Keratinocyte (primary cell): ENCODE results near the gene BTRC. TPM values are rescaled to one million over a fixed set of nuclear protein-coding genes. Genes with fewer than 3 reads are reported as not detected.

Experiments used
- DNase-seq: peaks from one replicate; pipeline ENCODE4 v3.0.0-alpha.2; 2011; ENCODE audit warnings: low read depth, missing footprints, low spot score
- FAIRE-seq: peaks from 2 replicates; lab custom pipeline; 2011; peaks lifted over from hg19 to GRCh38; lab: Jason Lieb, UNC
- H2AFZ ChIP-seq: 2 replicates; pipeline ENCODE4 v1.6.0; 2012; ENCODE audit warnings: low read length, control low read depth, inconsistent platforms; ENCODE audit not compliant: control insufficient read depth
- H3K27ac ChIP-seq: 2 replicates; pipeline ENCODE4 v1.5.1; 2011; ENCODE audit warnings: low read length; ENCODE audit not compliant: control insufficient read depth, insufficient read depth
- H3K27me3 ChIP-seq: 3 replicates; pipeline ENCODE4 v1.6.0; 2011; ENCODE audit warnings: low read length; ENCODE audit not compliant: control insufficient read depth, insufficient read depth; ENCODE audit errors: extremely low read depth
- H3K36me3 ChIP-seq, 2 experiments: 2 replicates in 1 of 2; 3 replicates in 1 of 2; pipeline ENCODE4 v1.5.1; 2011; ENCODE audit warnings: low read length in 2 of 2, mild to moderate bottlenecking in 1 of 2; ENCODE audit not compliant: control insufficient read depth in 2 of 2, insufficient read depth in 2 of 2; ENCODE audit errors: extremely low read depth in 1 of 2
- H3K4me1 ChIP-seq: 3 replicates; pipeline ENCODE4 v1.5.1; 2011; ENCODE audit warnings: low read length; ENCODE audit not compliant: control insufficient read depth, insufficient read depth; ENCODE audit errors: extremely low read depth
- H3K4me2 ChIP-seq: 3 replicates; pipeline ENCODE4 v1.6.0; 2011; ENCODE audit warnings: low read depth, low read length; ENCODE audit not compliant: control insufficient read depth, insufficient read depth; ENCODE audit errors: extremely low read depth
- H3K4me3 ChIP-seq, 3 experiments: fragments of 200-600 bp in 1 of 3; sonication (generic) in 1 of 3; 2 replicates in 2 of 3; 3 replicates in 1 of 3; pipeline ENCODE4 v1.5.1; 2011 to 2016; ENCODE audit warnings: low read length in 3 of 3, mild to moderate bottlenecking in 3 of 3, control low read depth in 2 of 3, inconsistent platforms in 1 of 3, low read depth in 1 of 3, mixed read lengths in 1 of 3, mixed run types in 1 of 3, moderate library complexity in 1 of 3; ENCODE audit not compliant: control insufficient read depth in 2 of 3, insufficient read depth in 2 of 3; ENCODE audit errors: extremely low read depth in 1 of 3
- H3K79me2 ChIP-seq: 2 replicates; pipeline ENCODE4 v1.6.0; 2012; ENCODE audit warnings: low read length; ENCODE audit not compliant: control insufficient read depth, insufficient read depth
- H3K9ac ChIP-seq: 3 replicates; pipeline ENCODE4 v1.6.0; 2011; ENCODE audit warnings: low read length; ENCODE audit not compliant: control insufficient read depth, insufficient read depth; ENCODE audit errors: extremely low read depth
- H3K9me1 ChIP-seq: 3 replicates; pipeline ENCODE4 v1.6.0; 2011; ENCODE audit warnings: low read length; ENCODE audit not compliant: control insufficient read depth, insufficient read depth; ENCODE audit errors: extremely low read depth
- H3K9me3 ChIP-seq: 2 replicates; pipeline ENCODE4 v1.5.1; 2012; ENCODE audit warnings: low read depth, low read length; ENCODE audit not compliant: control insufficient read depth
- H4K20me1 ChIP-seq: 3 replicates; pipeline ENCODE4 v1.6.0; 2011; ENCODE audit warnings: low read length; ENCODE audit not compliant: control insufficient read depth, insufficient read depth; ENCODE audit errors: extremely low read depth
- CTCF ChIP-seq, 3 experiments: IDR thresholded peaks in 1 of 3; conservative IDR thresholded peaks in 1 of 3; optimal IDR thresholded peaks in 1 of 3; 2 replicates in 2 of 3; 3 replicates in 1 of 3; pipeline versions ENCODE3 to v1.5.1; 2011; ENCODE audit warnings: low read length in 3 of 3, mild to moderate bottlenecking in 3 of 3, moderate library complexity in 2 of 3, control low read depth in 1 of 3, inconsistent platforms in 1 of 3; ENCODE audit not compliant: insufficient read depth in 2 of 3; ENCODE audit errors: extremely low read depth in 1 of 3
- EZH2 ChIP-seq: IDR thresholded peaks from one replicate; pipeline ENCODE4 v1.6.1; 2012; ENCODE audit warnings: inconsistent platforms, mild to moderate bottlenecking, low read length, moderate library complexity
- dilution Hi-C: fragments of 300-500 bp; cut with MboI; formaldehyde crosslinking; loops from one replicate; pipeline ENCODE4 v1.7.0; 2020; ENCODE audit warnings: low sequenced_read_pairs; ENCODE audit not compliant: extremely low pct_ligation_motif_present
- polyA plus RNA-seq, 5 experiments: library from polyadenylated mRNA; depleted of rRNA in 3 of 5; stranded (reverse) in 3 of 5; stranded (forward) in 1 of 5; unstranded in 1 of 5; fragments of >200 nt; gene quantifications; 1 replicate in 1 of 5; 2 replicates in 3 of 5; 3 replicates in 1 of 5; pipeline versions ENCODE4 v1.2.1 to v1.2.3, GENCODE V29; 2011 to 2012; ENCODE audit warnings: missing spikeins in 2 of 5, low read depth in 1 of 5, low replicate concordance in 1 of 5

BTRC gene
- polyA plus RNA-seq, 1 donor (not counting 4 experiments of a cell fraction or from before 2014, with no cell fraction given) = 21.7 TPM

GRCh38 chr10:101354328-101355071 lies 535 bp downstream of the BTRC start:
- TF ChIP-seq CTCF (optimal IDR thresholded peaks at IDR 0.05 in 1 of 3, IDR thresholded peaks at IDR 0.05 in 1 of 3, conservative IDR thresholded peaks at IDR 0.05 in 1 of 3; ENCODE audit: extremely low read depth in 1 of 3, insufficient read depth in 2 of 3, low read length in 3 of 3) (no peak), EZH2 (no peak)
- peak overlapping the region; percentile 91 for H3K4me2 ChIP-seq
- H3K9me1 ChIP-seq = peaks cover 2% of the 10 kb centered on the region
- peaks cover 9% of the 10 kb centered on the region for H3K4me1 ChIP-seq
- no peaks in the 10 kb centered on the region for H4K20me1 ChIP-seq
- H3K9me3 ChIP-seq = no peaks in the 10 kb centered on the region
- H3K27ac ChIP-seq = peak overlapping the region; percentile 77
- FAIRE-seq = no peak
- DNase-seq = no peak
- dilution Hi-C loops = no loop called here
- peak overlapping the region; percentile 80 for H3K9ac ChIP-seq
- H3K27me3 ChIP-seq = no peaks in the 10 kb centered on the region
- H3K4me3 ChIP-seq = peak overlapping the region; percentile 66 to 85 (median 73)
- H3K79me2 ChIP-seq = peaks cover 21% of the 10 kb centered on the region
- peak overlapping the region; percentile 92 for H2AFZ ChIP-seq
- H3K36me3 ChIP-seq = no peaks in the 10 kb centered on the region

GRCh38 chr10:101355072-101355706 lies 1.2 kb downstream of the BTRC start:
- Histone ChIP-seq H3K4me3 (peak overlapping the region; percentile 66 to 85 (median 73)), H3K27ac (peak overlapping the region; percentile 77), H3K36me3 (no peaks in the 10 kb centered on the region), H4K20me1 (no peaks in the 10 kb centered on the region), H3K4me1 (peaks cover 9% of the 10 kb centered on the region), H2AFZ (peak overlapping the region; percentile 92), H3K9ac (peak overlapping the region; percentile 80), H3K79me2 (peaks cover 21% of the 10 kb centered on the region), H3K27me3 (no peaks in the 10 kb centered on the region), H3K9me1 (peaks cover 2% of the 10 kb centered on the region), H3K4me2 (peak overlapping the region; percentile 91), H3K9me3 (no peaks in the 10 kb centered on the region)
- no peak for FAIRE-seq
- DNase-seq = no peak
- dilution Hi-C loops = no loop called here
- TF ChIP-seq EZH2 = no peak
- TF ChIP-seq CTCF (optimal IDR thresholded peaks at IDR 0.05 in 1 of 3, IDR thresholded peaks at IDR 0.05 in 1 of 3, conservative IDR thresholded peaks at IDR 0.05 in 1 of 3; ENCODE audit: extremely low read depth in 1 of 3, insufficient read depth in 2 of 3, low read length in 3 of 3) = no peak
